Right lobe of liver (tissue), 4 donors: ENCODE data around the gene TTC13.
"Not testable (repeated sequence)": the region's sequence is repeated elsewhere in the genome, so short reads cannot be mapped to it uniquely, and the experiment has no call there.

Experiments
- POLR2A ChIP-seq: fragments of 450-650 bp; IDR thresholded peaks from one replicate; pipeline ENCODE4 v1.6.1; 2017; ENCODE audit warnings: antibody characterized with exemption, mild to moderate bottlenecking
- TF ChIP-seq, protein P1 (sequence below), 4 donors: fragments of 200-600 bp in 3 of 4; fragments of 450-650 bp in 1 of 4; IDR thresholded peaks; one replicate each; pipeline versions ENCODE4 v1.5.1 to v1.8.0; 2016 to 2022; ENCODE audit warnings: antibody characterized with exemption in 4 of 4, mild to moderate bottlenecking in 2 of 4
- donor health status: DM: no; HTN: no; CAD: no.
- donor health status: DM: no; HTN: no; CAD: no.
- donor health status: DM: no; HTN: yes; CAD: no.

DNA sequence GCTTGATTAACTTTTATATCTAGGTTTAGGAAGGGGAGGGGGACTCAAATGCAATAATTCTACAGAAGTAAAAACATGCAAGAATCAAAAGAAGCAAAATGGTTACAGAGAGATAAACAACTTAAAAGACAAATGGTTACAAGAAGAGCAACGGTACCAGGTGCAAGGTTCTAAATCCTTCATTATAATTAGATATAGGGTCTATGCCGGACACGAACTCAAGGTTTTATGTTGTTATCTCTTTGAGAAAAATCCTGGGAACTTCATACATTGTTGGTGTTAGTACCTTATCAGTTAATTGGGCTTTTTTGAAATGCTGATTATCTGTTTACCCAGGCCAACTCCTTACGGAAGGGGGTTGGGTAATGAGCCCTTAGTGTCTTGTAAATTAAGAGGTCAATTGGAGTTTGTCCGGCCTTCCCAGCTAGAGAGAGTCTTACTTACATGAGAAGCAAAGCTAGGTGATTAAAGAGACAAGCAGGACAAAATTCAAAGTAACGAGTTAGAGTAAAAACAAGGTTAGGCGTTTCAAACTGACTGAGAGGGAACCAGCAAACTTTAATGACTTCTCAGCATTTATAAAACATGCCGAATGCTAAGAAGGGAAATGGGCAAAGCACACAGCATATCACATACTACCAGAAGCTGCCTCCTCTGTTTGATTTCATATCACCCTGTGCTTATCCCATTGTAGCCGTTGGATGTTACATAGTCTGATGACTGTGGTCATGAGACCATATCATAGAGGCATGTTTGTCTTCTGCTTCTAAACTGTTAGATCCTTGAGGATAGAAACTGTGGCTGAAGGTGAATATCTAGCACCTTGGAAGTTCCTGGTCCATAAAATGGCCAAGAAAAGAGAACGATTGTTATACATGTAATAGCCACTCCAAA is 6.2 kb upstream of the TTC13 start:
- TF ChIP-seq, protein P1, sequence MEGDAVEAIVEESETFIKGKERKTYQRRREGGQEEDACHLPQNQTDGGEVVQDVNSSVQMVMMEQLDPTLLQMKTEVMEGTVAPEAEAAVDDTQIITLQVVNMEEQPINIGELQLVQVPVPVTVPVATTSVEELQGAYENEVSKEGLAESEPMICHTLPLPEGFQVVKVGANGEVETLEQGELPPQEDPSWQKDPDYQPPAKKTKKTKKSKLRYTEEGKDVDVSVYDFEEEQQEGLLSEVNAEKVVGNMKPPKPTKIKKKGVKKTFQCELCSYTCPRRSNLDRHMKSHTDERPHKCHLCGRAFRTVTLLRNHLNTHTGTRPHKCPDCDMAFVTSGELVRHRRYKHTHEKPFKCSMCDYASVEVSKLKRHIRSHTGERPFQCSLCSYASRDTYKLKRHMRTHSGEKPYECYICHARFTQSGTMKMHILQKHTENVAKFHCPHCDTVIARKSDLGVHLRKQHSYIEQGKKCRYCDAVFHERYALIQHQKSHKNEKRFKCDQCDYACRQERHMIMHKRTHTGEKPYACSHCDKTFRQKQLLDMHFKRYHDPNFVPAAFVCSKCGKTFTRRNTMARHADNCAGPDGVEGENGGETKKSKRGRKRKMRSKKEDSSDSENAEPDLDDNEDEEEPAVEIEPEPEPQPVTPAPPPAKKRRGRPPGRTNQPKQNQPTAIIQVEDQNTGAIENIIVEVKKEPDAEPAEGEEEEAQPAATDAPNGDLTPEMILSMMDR (IDR thresholded peaks at IDR 0.05) = not testable (repeated sequence)
- TF ChIP-seq POLR2A = not testable (repeated sequence)
